KMS-11 (cell line): ENCODE data around the gene ABTB2.

Source experiments
- H2AFZ ChIP-seq: fragments of 200-600 bp; sonication (generic); 2 replicates; pipeline ENCODE4 v1.6.1; 2016; ENCODE audit warnings: antibody characterized with exemption, mixed run types, low read depth
- H3K27ac ChIP-seq: fragments of 200-600 bp; sonication (generic); 2 replicates; pipeline ENCODE4 v1.6.1; 2016; ENCODE audit warnings: mild to moderate bottlenecking, mixed run types
- H3K27me3 ChIP-seq: fragments of 200-600 bp; sonication (generic); 2 replicates; pipeline ENCODE4 v1.6.1; 2017; ENCODE audit warnings: mild to moderate bottlenecking, low read depth, mixed run types, moderate library complexity; ENCODE audit not compliant: insufficient read depth
- H3K36me3 ChIP-seq: fragments of 200-600 bp; sonication (generic); 2 replicates; pipeline ENCODE4 v1.6.1; 2017; ENCODE audit warnings: mild to moderate bottlenecking, mixed run types; ENCODE audit not compliant: insufficient read depth
- H3K4me1 ChIP-seq: fragments of 200-600 bp; sonication (generic); 2 replicates; pipeline ENCODE4 v1.6.1; 2016; ENCODE audit warnings: mild to moderate bottlenecking, low read depth, mixed run types; ENCODE audit not compliant: poor library complexity, severe bottlenecking
- H3K4me2 ChIP-seq: fragments of 200-600 bp; sonication (generic); 2 replicates; pipeline ENCODE4 v1.7.0; 2016; ENCODE audit warnings: mild to moderate bottlenecking, mixed run types
- H3K4me3 ChIP-seq: fragments of 200-600 bp; sonication (generic); IDR thresholded peaks from 2 replicates; pipeline ENCODE4 v1.6.1; 2017; ENCODE audit warnings: low read depth, low read length, mixed read lengths; ENCODE audit not compliant: insufficient read depth
- H3K79me2 ChIP-seq: fragments of 200-600 bp; sonication (generic); 2 replicates; pipeline ENCODE4 v1.6.1; 2016; ENCODE audit warnings: low read depth, mixed run types; ENCODE audit not compliant: insufficient read depth
- H3K9ac ChIP-seq: fragments of 200-600 bp; sonication (generic); 2 replicates; pipeline ENCODE4 v1.6.1; 2016; ENCODE audit warnings: mild to moderate bottlenecking, mixed run types
- H4K20me1 ChIP-seq: fragments of 200-600 bp; sonication (generic); 2 replicates; pipeline ENCODE4 v1.6.1; 2016; ENCODE audit warnings: mild to moderate bottlenecking, mixed run types; ENCODE audit not compliant: insufficient read depth
- TF ChIP-seq, protein P1 (sequence below): fragments of 200-600 bp; sonication (generic); conservative IDR thresholded peaks from 2 replicates; pipeline ENCODE4 v1.6.1; 2017; ENCODE audit warnings: low read depth, mild to moderate bottlenecking, antibody characterized with exemption, low read length, moderate library complexity, mixed read lengths

Gene ABTB2

GRCh38 chr11:34239465-34240149, 118.2 kb downstream of the ABTB2 start:
- Histone ChIP-seq H3K36me3 (no peaks in the 10 kb centered on the region), H2AFZ (no peak overlapping the region), H3K9ac (no peak overlapping the region), H3K4me1 (peaks cover 33% of the 10 kb centered on the region), H4K20me1 (no peaks in the 10 kb centered on the region), H3K27me3 (no peaks in the 10 kb centered on the region), H3K27ac (no peak overlapping the region), H3K4me3 (no peak overlapping the region), H3K4me2 (peak overlapping the region; percentile 34), H3K79me2 (no peaks in the 10 kb centered on the region)
- TF ChIP-seq, protein P1, sequence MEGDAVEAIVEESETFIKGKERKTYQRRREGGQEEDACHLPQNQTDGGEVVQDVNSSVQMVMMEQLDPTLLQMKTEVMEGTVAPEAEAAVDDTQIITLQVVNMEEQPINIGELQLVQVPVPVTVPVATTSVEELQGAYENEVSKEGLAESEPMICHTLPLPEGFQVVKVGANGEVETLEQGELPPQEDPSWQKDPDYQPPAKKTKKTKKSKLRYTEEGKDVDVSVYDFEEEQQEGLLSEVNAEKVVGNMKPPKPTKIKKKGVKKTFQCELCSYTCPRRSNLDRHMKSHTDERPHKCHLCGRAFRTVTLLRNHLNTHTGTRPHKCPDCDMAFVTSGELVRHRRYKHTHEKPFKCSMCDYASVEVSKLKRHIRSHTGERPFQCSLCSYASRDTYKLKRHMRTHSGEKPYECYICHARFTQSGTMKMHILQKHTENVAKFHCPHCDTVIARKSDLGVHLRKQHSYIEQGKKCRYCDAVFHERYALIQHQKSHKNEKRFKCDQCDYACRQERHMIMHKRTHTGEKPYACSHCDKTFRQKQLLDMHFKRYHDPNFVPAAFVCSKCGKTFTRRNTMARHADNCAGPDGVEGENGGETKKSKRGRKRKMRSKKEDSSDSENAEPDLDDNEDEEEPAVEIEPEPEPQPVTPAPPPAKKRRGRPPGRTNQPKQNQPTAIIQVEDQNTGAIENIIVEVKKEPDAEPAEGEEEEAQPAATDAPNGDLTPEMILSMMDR: no peak

- Histone ChIP-seq H4K20me1 (no peaks in the 10 kb centered on the region), H3K4me3 (no peak overlapping the region), H3K27ac (no peak overlapping the region), H3K4me2 (no peak overlapping the region), H3K27me3 (no peaks in the 10 kb centered on the region), H3K79me2 (no peaks in the 10 kb centered on the region), H3K4me1 (peaks cover 33% of the 10 kb centered on the region), H3K36me3 (no peaks in the 10 kb centered on the region), H3K9ac (no peak overlapping the region), H2AFZ (no peak overlapping the region)
- TF ChIP-seq, protein P1: no peak
Observed at GRCh38 chr11:34238966-34239365, 118.8 kb downstream of the ABTB2 start.

GRCh38 chr11:34238533-34238932, 119.3 kb downstream of the ABTB2 start:
- no peaks in the 10 kb centered on the region for H3K79me2 ChIP-seq
- no peak overlapping the region for H3K27ac ChIP-seq
- no peaks in the 10 kb centered on the region for H3K36me3 ChIP-seq

DNA sequence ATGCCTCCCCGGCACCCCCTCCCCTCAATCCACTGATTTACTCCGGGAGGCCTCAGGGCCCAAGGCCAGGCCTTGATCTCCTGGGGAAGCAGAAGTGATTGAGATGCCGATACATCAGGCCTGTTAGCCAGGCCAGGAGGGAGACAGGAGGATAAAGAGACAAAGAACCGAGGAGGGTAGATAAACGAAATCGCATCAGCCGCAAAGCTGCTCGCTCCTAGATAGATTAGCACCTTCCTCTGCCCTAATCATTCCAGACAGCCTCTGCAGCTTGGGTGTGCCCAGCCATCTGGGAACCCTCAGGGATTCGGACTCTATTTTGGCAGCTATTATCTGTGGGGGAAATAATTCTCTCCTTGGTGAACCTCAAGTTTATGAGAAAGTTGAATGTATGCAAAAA, 121.2 kb downstream of the ABTB2 start:
- Histone ChIP-seq H3K36me3 (no peaks in the 10 kb centered on the region), H3K4me1 (peaks cover 28% of the 10 kb centered on the region), H3K4me3 (no peak overlapping the region), H3K9ac (no peak overlapping the region), H2AFZ (no peak overlapping the region), H3K27ac (no peak overlapping the region), H3K79me2 (no peaks in the 10 kb centered on the region), H3K27me3 (no peaks in the 10 kb centered on the region), H4K20me1 (no peaks in the 10 kb centered on the region), H3K4me2 (no peak overlapping the region)
- TF ChIP-seq, protein P1: no peak

More at GRCh38 chr11:34238533-34238932, 119.3 kb downstream of the ABTB2 start:
- TF ChIP-seq, protein P1: no peak
- Histone ChIP-seq H2AFZ (no peak overlapping the region), H3K4me1 (peaks cover 33% of the 10 kb centered on the region), H3K4me3 (no peak overlapping the region), H3K27me3 (no peaks in the 10 kb centered on the region), H3K9ac (no peak overlapping the region), H3K4me2 (no peak overlapping the region), H4K20me1 (no peaks in the 10 kb centered on the region)
